CD14-positive monocyte (primary cell): ENCODE results near the gene OMD. TPM values are rescaled to one million over a fixed set of nuclear protein-coding genes. Genes with fewer than 3 reads are reported as not detected.

Experiments used
- DNase-seq, 3 donors: peaks; one replicate each; pipeline ENCODE4 v3.0.0-alpha.2; 2011 to 2022
- H2AFZ ChIP-seq: 2 replicates; pipeline ENCODE4 v1.6.0; 2012; ENCODE audit warnings: mild to moderate bottlenecking, low read depth, low read length, inconsistent platforms; ENCODE audit not compliant: insufficient read depth, poor library complexity, severe bottlenecking
- H3K27ac ChIP-seq, 2 donors: 1 replicate in 1 of 2; 2 replicates in 1 of 2; pipeline ENCODE4 v1.5.1; 2012 to 2013; ENCODE audit warnings: low read length in 2 of 2, control low read depth in 1 of 2, inconsistent platforms in 1 of 2, low read depth in 1 of 2, mild to moderate bottlenecking in 1 of 2
- H3K27me3 ChIP-seq, 2 donors: one replicate each; pipeline versions ENCODE4 v1.6.0 to v1.6.1; 2011 to 2013; ENCODE audit warnings: low read length in 2 of 2; ENCODE audit not compliant: control insufficient read depth in 2 of 2, insufficient read depth in 2 of 2
- H3K36me3 ChIP-seq, 2 donors: replicated peaks in 1 of 2; 1 replicate in 1 of 2; 2 replicates in 1 of 2; pipeline versions ENCODE4 v1.5.1 to v1.6.1; 2012 to 2013; ENCODE audit warnings: low read length in 2 of 2, control low read depth in 1 of 2, inconsistent platforms in 1 of 2, mild to moderate bottlenecking in 1 of 2; ENCODE audit not compliant: insufficient read depth in 2 of 2, control insufficient read depth in 1 of 2
- H3K4me1 ChIP-seq, 2 donors: 1 replicate in 1 of 2; 2 replicates in 1 of 2; pipeline versions ENCODE4 v1.5.1 to v1.6.1; 2012 to 2013; ENCODE audit warnings: low read length in 2 of 2, control low read depth in 1 of 2, inconsistent platforms in 1 of 2, mild to moderate bottlenecking in 1 of 2, moderate library complexity in 1 of 2; ENCODE audit not compliant: insufficient read depth in 2 of 2, control insufficient read depth in 1 of 2
- H3K4me2 ChIP-seq: replicated peaks from 2 replicates; pipeline ENCODE3; 2012; ENCODE audit warnings: low read length, moderate library complexity, mild to moderate bottlenecking; ENCODE audit not compliant: poor library complexity, severe bottlenecking; ENCODE audit errors: extremely low read depth
- H3K4me3 ChIP-seq, 3 experiments: fragments of 200-600 bp in 1 of 3; sonication (generic) in 1 of 3; replicated peaks in 1 of 3; 1 replicate in 2 of 3; 2 replicates in 1 of 3; pipeline ENCODE4 v1.5.1; 2011 to 2013; ENCODE audit warnings: low read length in 3 of 3, mild to moderate bottlenecking in 3 of 3, control low read depth in 2 of 3, low read depth in 2 of 3, inconsistent platforms in 1 of 3, moderate library complexity in 1 of 3
- H3K79me2 ChIP-seq: 2 replicates; pipeline ENCODE4 v1.6.0; 2012; ENCODE audit warnings: mild to moderate bottlenecking, control low read depth, inconsistent platforms, low read length, moderate library complexity; ENCODE audit not compliant: insufficient read depth
- H3K9ac ChIP-seq: 2 replicates; pipeline ENCODE4 v1.6.0; 2017; ENCODE audit warnings: low read length, mild to moderate bottlenecking; ENCODE audit not compliant: insufficient read depth, poor library complexity, severe bottlenecking
- H3K9me3 ChIP-seq, 2 donors: replicated peaks in 1 of 2; 1 replicate in 1 of 2; 2 replicates in 1 of 2; pipeline versions ENCODE4 v1.5.1 to v1.6.1; 2012 to 2013; ENCODE audit warnings: low read length in 2 of 2, control low read depth in 1 of 2; ENCODE audit not compliant: control insufficient read depth in 1 of 2, insufficient read depth in 1 of 2
- H4K20me1 ChIP-seq: 2 replicates; pipeline ENCODE4 v1.6.0; 2012; ENCODE audit warnings: mild to moderate bottlenecking, low read length, control low read depth, moderate library complexity; ENCODE audit not compliant: insufficient read depth
- H3K27ac Mint-ChIP-seq, 7 donors: one replicate each; pipeline ENCODE4 v1.8.0; 2020; ENCODE audit warnings: mild to moderate bottlenecking in 7 of 7, mixed read lengths in 7 of 7, moderate library complexity in 6 of 7, inconsistent platforms in 2 of 7
- H3K27me3 Mint-ChIP-seq, 3 donors: one replicate each; pipeline ENCODE4 v1.8.0; 2021 to 2022; ENCODE audit warnings: low read depth in 3 of 3, mild to moderate bottlenecking in 3 of 3, mixed read lengths in 3 of 3, moderate library complexity in 3 of 3, inconsistent platforms in 1 of 3
- H3K36me3 Mint-ChIP-seq, 2 donors: one replicate each; pipeline ENCODE4 v1.8.0; 2020; ENCODE audit warnings: mixed read lengths in 2 of 2, inconsistent platforms in 1 of 2, mild to moderate bottlenecking in 1 of 2
- H3K4me1 Mint-ChIP-seq: one replicate; pipeline ENCODE4 v1.8.0; 2020; ENCODE audit warnings: mild to moderate bottlenecking, mixed read lengths
- H3K4me3 Mint-ChIP-seq, 2 donors: one replicate each; pipeline ENCODE4 v1.8.0; 2020; ENCODE audit warnings: mild to moderate bottlenecking in 2 of 2, mixed read lengths in 2 of 2, moderate library complexity in 1 of 2
- H3K9me3 Mint-ChIP-seq, 7 donors: one replicate each; pipeline ENCODE4 v1.8.0; 2020 to 2022; ENCODE audit warnings: mixed read lengths in 7 of 7, mild to moderate bottlenecking in 6 of 7, moderate library complexity in 6 of 7, inconsistent platforms in 2 of 7
- CTCF ChIP-seq: fragments of 200-600 bp; IDR thresholded peaks from one replicate; pipeline ENCODE4 v1.8.0; 2022; ENCODE audit warnings: antibody characterized with exemption, mild to moderate bottlenecking
- WGBS: methylation state at CpG from one replicate; pipeline ENCODE4 v1.1.5; 2013; ENCODE audit warnings: missing lambda C conversion rate; ENCODE audit not compliant: insufficient coverage; 5-methylcytosine and 5-hydroxymethylcytosine counted together
- intact Hi-C, 2 donors: fragments of 100-400 bp; cut with micrococcal nuclease; formaldehyde crosslinking; loops; one replicate each; pipeline versions ENCODE4 v1.15.0 to v1.15.1; 2023
- polyA plus RNA-seq, 3 donors: library from polyadenylated mRNA; depleted of rRNA in 1 of 3; unstranded in 2 of 3; stranded (reverse) in 1 of 3; fragments of 300-500 nt in 2 of 3; fragments of >200 nt in 1 of 3; fragmentation: Illumina TruSeq in 2 of 3; gene quantifications; 1 replicate in 2 of 3; 2 replicates in 1 of 3; pipeline ENCODE4 v1.2.3, GENCODE V29; 2012 to 2021

OMD gene
- polyA plus RNA-seq, 3 donors, result not detected

GRCh38 chr9:92438900-92439526 is 14.7 kb upstream of the OMD start:
- H3K27ac ChIP-seq, result no peak overlapping the region
- H3K9me3 ChIP-seq, result no peaks in the 10 kb centered on the region
- H3K4me1 Mint-ChIP-seq, result no peaks in the 10 kb centered on the region
- intact Hi-C loops, result loop anchor here in 1 of 2 donors (5.0 kb wide), 1 partner anchor 297 kb away; no protein-coding TSS in a partner anchor
- H3K9ac ChIP-seq, result no peak overlapping the region
- no peak overlapping the region for H3K4me3 Mint-ChIP-seq
- H3K79me2 ChIP-seq, result no peaks in the 10 kb centered on the region
- no peak overlapping the region for H3K4me2 ChIP-seq
- peaks cover 0 to 4% of the 10 kb centered on the region in 2 donors for H3K36me3 Mint-ChIP-seq
- H3K27me3 ChIP-seq, result no peaks in the 10 kb centered on the region
- no peaks in the 10 kb centered on the region for H3K36me3 ChIP-seq
- H4K20me1 ChIP-seq, result no peaks in the 10 kb centered on the region
- H3K4me3 ChIP-seq, result no peak overlapping the region
- no peaks in the 10 kb centered on the region for H3K4me1 ChIP-seq
- TF ChIP-seq CTCF, result peak; percentile 55
- no peak for DNase-seq
- H2AFZ ChIP-seq, result no peak overlapping the region
- peaks cover 0 to 2% (median 1%) of the 10 kb centered on the region in 3 donors for H3K27me3 Mint-ChIP-seq
- H3K27ac Mint-ChIP-seq, result no peak overlapping the region
- WGBS, result no CpG with 5 or more reads among the region's 5 CpGs
- no peaks in the 10 kb centered on the region for H3K9me3 Mint-ChIP-seq

GRCh38 chr9:92435263-92435662 is 11.0 kb upstream of the OMD start:
- Histone ChIP-seq H3K27ac (no peak overlapping the region), H3K79me2 (no peaks in the 10 kb centered on the region), H3K4me1 (no peaks in the 10 kb centered on the region), H3K36me3 (no peaks in the 10 kb centered on the region), H3K4me3 (no peak overlapping the region), H3K27me3 (no peaks in the 10 kb centered on the region), H2AFZ (no peak overlapping the region), H3K9me3 (no peaks in the 10 kb centered on the region), H3K9ac (no peak overlapping the region), H4K20me1 (no peaks in the 10 kb centered on the region), H3K4me2 (no peak overlapping the region)
- TF ChIP-seq CTCF, result no peak
- DNase-seq, result no peak
- Mint-ChIP-seq H3K4me1 (no peaks in the 10 kb centered on the region), H3K9me3 (no peaks in the 10 kb centered on the region), H3K36me3 (peaks cover 5 to 9% of the 10 kb centered on the region in 2 donors), H3K4me3 (no peak overlapping the region), H3K27me3 (peaks cover 0 to 2% (median 2%) of the 10 kb centered on the region in 3 donors), H3K27ac (no peak overlapping the region)
- no CpG with 5 or more reads among the region's 1 CpG for WGBS
- intact Hi-C loops, result loop anchor here in 1 of 2 donors (5.0 kb wide), 1 partner anchor 293 kb away; no protein-coding TSS in a partner anchor
